ENCODE results near the gene NMBR.
"Not testable (repeated sequence)": the region's sequence is repeated elsewhere in the genome, so short reads cannot be mapped to it uniquely, and the experiment has no call there.

Gene NMBR

DNA sequence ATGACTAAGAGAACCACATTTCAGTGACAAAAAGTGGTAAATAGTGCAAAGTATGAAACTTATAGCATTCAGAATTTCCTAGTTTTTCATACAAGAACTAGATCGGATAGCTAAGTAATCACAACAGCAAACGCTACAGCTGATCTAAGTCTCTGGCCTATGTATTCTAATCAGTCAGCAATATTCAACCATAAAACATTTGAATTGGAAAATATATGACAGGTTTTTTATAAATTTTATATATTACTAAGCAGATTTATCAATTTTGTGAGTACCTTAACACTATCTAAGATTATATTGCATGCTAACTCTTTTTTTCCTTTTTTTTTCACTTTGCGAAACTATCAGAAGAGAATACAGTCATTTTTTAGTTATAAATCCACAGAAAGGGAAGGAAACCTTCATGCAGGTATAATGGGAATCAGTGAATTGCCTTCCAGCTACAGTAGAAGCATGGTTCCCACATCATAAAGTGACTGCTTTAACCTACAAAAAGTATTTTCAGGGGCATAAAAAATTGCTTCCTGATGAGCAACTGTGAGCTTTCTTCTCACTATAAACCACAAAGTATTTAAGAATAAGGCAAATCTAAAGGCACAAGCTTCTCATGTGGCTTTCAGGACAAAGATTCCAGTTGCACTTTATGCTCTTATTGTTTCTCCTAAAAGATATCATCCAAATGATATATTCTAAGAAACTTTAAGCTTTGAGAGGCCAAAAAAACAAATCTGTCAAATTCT is 88.2 kb downstream of the NMBR start:
- no peak for DNase-seq (ENCODE audit: low read depth)

DNA sequence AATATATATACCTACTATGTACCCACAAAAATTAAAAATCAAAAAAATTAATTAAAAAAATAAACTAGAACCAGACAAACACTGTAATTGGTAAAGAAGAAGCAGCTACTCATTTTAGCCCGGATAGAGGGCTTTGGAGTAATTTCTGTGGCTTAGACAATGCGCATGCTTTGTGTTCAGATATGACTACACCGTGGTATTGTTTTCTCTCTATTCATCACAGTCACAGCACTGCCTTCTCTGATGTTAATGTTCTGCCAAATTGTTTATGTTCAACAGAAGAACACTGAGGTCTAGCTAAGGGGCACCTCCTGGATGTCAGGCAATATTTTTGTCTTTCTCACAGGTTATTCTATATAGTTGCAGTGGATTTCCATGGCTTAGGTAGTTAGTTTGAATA is 91.7 kb downstream of the NMBR start:
- DNase-seq (ENCODE audit: low read depth) = no peak

DNA sequence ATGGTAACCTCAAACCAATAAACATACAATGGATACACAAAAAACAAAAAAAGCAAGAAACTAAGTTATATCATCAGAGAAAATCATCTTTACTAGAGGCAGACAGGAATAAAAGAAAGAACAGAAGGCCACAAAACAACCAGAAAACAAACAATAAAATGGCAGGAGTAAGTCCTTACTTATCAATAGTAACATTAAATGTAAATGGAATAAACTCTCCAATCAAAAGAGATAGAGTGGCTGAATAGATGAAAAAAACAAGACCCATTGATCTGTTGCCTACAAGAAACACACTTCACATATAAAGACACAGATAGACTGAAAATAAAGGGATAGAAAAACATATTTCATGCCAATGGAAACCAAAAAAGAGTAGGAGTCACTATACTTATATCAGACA is 95.5 kb downstream of the NMBR start:
- DNase-seq (ENCODE audit: low read depth) = no peak

DNA sequence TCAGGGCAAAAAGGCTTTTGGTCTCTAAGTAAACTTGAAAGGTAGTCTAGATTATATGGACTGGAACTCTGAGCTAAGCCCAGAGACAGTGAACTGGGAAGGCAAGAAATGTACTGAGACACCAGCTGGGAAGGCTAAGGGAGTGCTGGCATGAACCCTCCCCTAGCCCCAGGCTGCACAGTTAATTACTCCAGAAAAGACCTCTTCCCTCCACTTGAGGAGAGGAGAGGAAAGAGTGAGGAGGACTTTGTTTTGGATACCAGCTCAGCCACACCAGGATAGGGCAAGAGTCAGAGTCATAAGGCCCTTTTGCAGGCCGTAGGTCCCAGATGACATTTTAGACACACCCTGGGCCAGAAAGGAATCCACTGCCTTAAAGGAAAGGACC is 98.3 kb downstream of the NMBR start:
- no peak for DNase-seq (ENCODE audit: low read depth)

DNA sequence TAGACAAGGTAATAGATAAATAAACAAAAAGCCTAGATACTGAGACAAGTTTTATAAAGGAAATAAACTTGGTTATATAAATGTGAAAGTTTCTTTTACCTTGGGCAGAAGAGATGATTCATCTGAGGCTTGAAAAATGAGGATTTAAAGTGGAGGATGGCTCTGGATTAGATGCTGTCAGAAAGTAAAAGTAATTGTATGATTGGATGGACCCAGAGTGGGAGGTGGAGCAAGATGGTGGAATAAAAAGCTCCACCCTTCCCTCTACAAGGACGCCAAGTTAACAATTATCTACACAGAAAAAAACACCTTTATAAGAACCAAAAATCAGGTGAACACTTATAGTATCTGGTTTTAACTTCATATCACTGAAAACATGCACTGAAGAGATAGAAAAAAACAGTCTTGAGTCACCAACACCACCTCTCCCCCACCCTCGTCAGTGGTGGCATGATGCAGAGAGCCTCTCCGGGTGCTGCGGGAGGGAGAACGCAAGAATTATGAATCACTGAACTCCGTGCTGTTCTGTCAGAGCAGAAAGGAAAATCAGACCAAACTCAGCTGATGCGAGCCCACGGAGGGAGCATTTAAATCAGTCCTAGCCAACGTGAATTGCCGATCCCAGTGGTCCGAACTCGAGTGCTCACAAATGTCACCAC is 98.9 kb downstream of the NMBR start:
- DNase-seq (ENCODE audit: low read depth) = no peak

DNA sequence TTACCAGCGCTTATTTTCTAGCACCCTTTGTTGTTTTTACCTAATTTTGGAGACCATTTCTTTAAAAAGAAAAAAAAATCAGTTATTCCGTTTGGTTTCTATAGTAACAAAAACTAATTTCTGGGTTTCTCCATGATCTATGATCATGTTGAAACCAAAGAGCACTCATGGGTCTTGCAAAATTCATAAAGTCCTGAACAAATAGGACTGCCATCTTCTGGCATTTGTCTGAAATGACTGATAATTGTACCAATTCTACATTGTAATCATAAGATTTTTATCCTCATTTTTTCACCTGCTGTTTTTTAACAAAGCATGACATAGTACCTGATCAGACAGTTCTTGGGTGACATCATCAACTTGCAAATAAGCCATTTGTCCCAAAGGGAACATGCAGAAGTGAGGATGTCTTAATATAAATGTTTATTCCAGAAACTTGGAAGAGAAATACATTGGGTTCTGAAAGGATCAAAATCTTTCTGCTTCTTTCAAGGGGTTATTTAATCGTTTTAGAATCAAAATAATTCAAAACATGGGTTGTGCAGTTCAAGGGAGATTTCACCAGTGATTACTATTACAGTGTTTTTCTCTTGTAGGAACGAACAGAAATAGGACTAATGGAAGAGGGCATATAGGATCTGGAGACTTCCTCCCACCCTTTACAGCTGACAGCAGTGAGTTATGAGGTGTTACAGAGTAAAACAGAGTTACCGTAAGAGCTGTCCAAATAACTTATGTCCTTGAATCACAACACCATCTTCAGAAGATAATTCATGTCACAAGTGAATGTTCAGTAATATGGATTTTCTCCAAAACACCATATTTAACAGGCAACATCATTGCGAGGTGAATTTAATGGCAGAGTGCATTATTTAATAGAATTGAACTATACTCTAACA is 101.3 kb downstream of the NMBR start:
- DNase-seq (ENCODE audit: low read depth) = peak; percentile 27

DNA sequence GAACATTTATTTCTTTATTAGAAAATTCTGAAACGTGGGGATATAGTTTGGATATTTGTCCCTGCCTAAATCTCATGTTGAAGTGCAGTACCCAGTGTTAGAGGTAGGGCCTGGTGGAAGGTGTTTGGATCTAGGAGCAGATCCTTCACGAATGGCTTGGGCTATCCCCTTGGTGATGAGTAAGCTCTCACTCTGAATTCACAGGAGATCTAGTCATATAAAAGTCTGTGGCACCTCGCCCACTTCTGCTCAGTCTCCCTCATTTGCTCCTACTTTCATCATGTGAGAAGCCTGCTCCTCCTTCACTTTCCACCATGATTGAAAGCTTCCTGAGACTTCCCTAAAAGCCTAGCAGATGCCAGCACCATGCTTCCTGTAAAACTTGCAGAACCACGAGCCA is 111.0 kb downstream of the NMBR start:
- no peak for DNase-seq (ENCODE audit: low read depth)

DNA sequence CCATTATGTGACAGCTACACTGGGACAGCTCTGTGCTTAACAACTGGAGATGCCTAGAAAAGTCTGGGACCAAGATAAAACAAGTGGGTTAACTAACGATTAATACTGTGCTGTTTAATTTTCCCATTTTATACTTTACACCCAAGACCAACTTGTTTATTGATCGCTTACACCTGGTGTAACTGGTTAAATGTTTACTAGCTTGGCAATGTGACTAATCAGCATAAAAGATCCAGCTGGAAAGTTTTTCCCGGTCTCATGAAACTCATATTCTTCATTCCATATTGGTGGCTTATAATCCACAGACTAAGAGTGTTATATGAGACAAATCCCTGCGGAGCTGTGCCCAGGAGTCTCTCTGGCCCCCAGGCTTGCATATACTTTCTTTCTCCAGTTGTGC is 115.9 kb downstream of the NMBR start:
- DNase-seq (ENCODE audit: low read depth) = no peak

DNA sequence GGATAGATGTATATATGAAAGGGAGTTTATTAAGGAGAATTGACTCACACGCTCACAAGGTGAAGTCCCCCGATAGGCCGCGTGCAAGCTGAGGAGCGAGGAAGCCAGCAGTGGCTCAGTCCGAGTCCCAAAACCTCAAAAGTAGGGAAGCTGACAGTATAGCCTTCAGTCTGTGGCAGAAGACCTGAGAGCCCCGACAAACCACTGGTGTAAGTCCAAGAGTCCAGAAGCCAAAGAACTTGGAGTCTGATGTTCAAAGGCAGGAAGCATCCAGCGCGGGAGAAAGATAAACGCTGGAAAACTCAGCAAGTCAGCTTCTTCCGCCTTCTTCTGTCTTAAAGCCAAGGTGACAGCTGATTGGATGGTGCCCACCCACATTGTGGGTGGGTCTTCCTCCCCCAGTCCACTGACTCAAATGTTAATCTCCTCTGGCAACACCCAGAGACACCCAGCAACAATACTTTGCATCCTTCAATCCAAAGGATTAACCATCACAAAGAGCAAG is 116.8 kb downstream of the NMBR start:
- no peak for DNase-seq (ENCODE audit: low read depth)

DNA sequence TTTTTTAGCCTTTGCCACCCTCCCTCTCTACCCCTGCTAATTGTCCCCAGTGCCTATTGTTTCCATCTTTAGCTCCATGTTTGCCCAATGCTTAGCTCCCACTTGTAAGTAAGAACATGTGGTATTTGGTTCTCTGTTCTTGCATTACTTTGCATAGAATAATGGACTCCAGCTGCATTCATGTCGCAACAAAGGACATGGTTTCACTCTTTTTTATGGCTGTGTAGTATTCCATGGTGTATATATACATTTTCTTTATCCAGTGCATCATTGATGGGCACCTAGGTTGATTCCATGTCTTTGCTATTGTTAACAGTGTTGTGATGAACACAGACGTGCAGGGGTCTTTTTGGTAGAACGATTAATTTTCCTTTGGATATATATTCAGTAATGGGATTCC is 118.4 kb downstream of the NMBR start:
- DNase-seq (ENCODE audit: low read depth) = no peak

DNA sequence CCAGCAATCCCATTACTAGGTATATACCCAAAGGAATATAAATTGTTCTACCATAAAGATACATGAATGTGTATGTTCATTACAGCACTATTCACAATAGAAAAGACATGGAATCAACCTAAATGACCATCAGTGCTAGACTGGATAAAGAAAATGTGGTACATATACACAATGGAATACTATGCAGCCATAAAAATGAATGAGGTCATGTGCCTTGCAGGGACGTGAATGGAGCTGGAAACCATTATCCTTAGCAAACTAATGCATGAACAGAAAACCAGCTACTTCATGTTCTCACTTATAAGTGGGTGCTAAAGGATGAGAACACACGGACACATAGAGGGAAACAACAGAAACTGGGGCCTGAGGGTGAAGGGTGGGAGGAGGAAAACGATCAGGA is 119.1 kb downstream of the NMBR start:
- DNase-seq (ENCODE audit: low read depth) = not testable (repeated sequence)

DNA sequence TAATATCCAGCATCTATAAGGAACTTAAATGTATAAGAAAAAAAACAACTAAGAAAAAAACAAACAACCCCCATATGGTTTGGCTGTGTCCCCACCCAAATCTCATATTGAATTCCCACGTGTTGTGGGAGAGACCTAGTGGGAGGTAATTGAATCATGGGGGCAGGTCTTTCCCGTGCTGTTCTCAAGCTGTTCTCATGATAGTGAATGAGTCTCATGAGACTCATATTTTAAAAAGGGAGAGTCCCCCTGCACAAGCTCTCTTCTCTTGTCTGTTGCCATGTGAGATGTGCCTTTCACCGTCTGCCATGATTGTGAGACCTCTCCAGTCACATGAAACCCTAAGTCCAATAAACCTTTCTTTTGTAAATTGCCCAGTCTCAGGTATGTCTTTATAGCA is 119.8 kb downstream of the NMBR start:
- DNase-seq (ENCODE audit: low read depth) = no peak

DNA sequence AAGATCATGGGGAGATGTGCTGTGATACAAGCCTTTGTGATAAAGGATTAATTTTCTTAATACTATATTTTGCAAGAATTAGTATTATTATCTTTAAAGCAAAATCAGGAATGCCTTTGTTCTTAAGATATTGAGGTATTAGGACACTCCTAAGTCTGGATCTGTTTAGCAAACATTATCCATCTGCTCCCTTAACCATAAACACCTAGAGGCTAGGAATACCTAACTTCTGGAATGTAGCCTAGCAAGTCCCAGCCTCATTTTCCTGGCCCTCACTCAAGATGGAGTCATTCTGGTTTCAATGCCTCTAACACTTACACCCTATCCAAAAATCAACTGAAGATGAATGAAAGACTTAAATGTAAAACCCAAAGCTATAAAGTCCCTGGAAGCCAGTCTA is 120.5 kb downstream of the NMBR start:
- no peak for DNase-seq (ENCODE audit: low read depth)

Measured in GM04504 (cell line).